Activated CD4-positive, alpha-beta T cell treated with anti-CD3 and anti-CD28 coated beads for 1 hour (primary cell): ENCODE data around the gene PTPRN2.

Experiments
- DNase-seq: peaks from one replicate; pipeline ENCODE4 v3.0.0-alpha.2; 2020

PTPRN2 gene

DNA sequence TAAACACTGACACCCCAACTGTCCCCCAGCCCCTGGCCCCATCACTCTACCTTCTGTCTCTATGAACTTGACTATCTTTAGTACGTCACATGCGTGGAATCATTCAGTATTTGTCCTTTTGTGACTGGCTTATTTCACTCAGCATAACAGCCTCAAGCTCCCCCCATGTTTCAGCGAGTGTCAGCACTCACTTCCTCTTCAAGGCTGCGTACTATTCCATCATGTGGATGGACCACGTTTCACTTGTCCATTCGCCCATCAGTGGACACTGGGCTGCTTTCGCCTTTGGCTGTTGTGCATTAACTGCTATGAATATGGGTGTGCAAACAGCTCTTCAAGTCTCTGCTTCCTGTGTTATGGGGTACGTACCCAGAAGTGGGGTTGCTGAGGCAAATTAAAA lies 100.7 kb downstream of the PTPRN2 start:
- DNase-seq = no peak

DNA sequence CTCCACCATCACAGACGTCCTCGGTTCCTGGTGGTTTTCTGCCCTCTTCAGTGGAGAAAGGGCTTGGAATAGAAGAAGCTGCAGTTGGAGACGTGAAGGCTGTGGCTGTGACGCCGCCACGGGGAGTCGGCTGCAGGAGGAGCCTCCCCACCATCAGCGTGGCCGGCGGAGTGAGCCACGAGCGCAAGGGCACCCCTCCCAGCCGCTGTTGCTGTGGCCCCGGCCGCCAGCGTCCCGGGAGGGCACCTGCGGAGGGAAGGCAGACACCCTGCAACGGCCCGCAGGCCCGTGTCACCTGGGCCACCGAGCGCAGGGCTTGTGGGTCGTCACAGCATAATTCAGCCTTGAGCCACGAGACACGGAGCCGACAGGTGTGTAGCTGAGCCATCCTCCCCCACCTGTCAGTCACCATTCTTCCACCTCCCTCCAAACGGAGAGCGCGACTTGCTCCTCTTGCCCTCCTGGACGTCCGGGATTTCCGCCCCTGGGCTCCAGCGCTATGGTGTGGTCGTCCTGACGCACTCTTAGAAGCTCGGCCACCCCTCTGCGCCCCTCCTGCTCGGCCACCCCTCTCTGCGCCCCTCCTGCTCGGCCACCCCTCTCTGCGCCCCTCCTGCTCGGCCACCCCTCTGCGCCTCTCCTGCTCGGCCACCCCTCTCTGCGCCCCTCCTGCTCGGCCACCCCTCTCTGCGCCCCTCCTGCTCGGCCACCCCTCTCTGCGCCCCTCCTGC lies 102.7 kb downstream of the PTPRN2 start:
- DNase-seq = no peak

DNA sequence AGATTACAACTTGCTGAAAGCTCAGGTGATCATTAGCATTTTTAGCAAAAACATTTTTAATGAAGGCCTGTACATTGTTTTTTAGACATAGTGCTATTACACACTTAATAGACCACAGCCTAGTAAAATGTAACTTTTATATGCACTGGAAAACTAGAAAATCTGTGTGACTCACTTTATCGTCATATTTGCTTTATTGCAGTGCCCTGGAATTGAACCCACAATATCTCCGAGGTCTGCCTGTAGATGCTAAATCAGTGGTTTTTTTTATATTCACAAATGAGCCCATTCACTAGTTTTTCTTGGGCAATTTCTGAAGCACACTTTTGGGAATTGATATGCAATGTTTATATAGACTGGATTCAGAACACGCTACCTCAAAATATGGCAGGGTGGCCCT lies 105.1 kb downstream of the PTPRN2 start:
- no peak for DNase-seq

DNA sequence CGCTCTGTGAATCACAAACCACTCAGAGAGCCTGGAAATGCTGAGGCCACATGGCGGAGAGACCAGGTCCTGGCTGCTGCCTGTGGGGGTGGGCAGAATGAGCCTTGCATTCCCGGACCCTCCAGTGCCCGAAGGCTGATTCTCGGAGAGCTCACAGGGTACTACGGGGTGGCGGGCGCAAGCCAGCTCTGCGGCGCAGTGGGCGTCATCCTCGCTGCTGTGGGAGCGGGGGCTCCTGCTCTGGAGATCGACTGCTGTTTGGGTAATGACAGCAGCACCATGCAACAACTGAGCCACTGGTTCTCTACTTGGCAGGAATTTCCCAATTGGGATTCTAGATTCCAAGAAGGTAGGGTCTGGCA lies 108.0 kb downstream of the PTPRN2 start:
- no peak for DNase-seq

DNA sequence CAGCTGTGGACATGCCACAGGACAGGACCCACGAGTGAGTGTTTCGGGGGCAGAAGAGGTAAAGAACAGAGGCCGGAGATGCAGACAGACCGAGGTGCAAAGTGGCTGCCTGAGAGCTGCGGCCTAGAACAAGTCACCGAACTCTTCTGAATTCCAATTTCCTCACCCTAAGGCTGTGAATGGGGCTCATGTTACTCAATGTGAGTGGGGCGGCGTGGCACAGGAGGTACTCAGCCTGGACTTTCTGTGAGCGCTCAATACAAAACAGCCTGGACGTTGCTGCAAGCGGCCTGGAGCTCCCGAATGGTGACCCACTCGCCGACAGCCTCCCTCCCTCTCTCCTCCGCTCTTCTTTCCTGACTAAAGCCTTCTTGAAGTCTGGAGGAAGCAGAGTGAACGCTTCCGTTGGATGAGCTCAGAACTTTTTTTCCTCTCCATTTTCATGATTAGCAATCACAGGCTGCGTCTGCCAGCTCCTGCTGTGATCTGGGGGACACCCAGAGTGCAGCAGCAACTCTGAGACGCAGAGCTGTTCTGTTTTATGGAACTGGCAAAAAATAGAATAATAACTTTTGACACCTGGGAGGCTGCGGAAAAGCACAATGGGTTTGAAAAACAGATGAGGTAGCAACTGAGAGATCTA lies 108.5 kb downstream of the PTPRN2 start:
- DNase-seq = no peak

DNA sequence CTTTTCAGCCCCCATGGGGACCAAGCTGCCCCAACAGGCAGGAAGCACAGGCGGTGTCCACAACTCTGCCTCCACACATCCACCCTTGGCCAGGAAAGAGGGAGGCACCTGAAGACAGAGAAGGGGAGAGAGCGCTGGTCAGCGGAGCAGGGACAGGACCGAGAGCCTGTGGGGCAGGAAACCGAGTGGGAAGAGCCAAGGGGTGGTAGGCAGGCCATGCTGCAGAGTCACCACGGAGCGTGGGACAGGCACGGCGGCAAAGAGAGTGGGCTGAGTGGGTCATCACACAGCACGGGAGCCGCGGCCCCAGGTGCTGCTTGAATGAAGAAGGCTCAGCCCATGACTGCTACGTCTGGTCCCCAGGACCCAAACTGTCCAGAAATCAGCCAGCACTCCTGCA lies 109.8 kb downstream of the PTPRN2 start:
- DNase-seq = no peak

DNA sequence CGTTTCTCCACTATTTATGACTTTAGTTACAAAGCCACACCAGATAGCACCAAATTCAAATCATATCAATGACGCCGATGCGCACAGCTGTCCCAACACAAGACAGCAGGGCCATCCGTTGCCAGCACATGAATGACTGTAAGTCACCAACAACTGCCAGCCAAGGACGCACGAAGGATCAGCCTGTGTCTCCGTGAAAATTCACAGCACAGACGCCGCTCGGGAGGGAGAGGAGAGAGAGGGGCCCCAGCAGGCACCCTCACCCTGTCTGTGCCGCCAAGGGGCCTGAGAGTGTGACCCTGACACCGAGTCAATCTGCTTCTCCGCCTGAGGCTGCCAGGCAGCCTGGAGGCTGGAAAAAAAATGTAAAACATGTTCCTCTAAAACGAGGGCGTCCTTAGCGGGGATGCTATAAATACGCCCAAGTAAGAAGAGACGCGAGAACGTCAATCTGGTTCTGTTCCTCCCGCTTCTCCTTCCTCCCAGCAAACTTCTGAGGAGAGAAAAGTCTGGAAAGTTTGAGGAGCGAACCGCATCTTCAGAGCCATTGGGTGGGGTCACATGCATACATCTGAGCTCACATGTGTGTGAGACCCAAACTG lies 111.2 kb downstream of the PTPRN2 start:
- DNase-seq = no peak

DNA sequence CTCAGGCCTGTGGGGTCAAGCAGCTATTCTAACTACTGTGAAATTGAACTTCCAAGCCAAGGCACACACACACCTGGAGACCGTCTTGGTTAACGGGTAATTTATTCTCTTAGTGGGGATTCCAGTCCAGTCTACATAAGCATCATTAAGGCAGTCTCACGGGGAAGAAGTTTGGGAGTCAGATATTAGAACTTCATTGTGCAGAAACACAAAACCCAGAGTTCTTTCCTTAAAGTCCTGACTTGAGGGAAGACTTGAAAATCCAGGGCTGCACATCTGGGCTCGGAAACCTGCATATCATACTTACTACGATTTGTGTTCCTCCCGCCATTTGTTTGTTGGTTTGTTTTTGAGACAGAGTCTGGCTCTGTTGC lies 112.0 kb downstream of the PTPRN2 start:
- no peak for DNase-seq

DNA sequence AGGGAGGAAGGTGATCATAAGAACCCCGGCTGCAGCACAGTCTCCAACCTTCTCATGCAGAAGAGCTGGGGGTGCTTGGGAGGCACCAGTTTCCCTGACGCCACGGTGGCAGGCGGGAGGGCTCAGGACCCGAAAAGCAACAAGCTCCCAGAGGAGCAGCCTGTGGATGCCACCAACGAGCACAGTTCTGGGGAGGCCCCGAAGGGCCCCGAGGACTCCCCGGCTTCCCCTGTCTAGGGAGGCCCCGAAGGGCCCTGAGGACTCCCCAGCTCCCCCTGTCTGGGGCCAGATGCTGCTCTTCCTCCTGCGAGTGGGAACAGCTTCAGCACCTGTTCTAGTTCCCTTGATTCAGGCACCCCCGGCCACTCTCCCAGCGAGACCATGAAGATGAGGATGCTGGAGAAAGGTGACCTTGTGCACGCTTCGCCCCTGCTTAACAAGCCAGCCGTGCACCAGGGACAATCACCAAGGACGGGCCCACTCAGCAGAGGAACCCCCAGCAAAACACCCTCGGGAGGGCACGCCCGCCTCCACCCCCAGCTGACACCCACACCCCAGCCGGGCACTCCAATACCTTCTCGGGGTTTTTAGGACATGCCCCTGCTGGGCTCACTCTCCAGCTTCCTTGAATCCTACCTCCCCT lies 112.5 kb downstream of the PTPRN2 start:
- DNase-seq = no peak

DNA sequence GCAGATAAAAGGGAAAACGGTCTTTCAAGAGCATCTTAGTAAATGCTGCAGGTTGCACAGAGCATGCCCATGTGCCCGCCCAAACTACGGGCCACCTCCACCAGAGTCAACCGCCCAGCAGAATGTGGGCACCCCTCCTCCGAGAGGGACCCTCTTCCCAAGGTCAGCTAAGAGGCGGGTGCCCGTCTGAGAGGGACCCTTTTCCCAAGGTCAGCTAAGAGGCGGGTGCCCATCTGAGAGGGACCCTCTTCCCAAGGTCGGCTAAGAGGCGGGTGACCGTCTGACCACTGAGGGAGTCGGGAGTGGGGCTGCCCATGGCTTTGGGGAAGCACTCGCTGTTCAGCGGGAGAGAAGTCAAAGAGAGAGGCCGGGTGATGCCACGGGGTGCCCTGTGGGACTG lies 113.1 kb downstream of the PTPRN2 start:
- DNase-seq = no peak

DNA sequence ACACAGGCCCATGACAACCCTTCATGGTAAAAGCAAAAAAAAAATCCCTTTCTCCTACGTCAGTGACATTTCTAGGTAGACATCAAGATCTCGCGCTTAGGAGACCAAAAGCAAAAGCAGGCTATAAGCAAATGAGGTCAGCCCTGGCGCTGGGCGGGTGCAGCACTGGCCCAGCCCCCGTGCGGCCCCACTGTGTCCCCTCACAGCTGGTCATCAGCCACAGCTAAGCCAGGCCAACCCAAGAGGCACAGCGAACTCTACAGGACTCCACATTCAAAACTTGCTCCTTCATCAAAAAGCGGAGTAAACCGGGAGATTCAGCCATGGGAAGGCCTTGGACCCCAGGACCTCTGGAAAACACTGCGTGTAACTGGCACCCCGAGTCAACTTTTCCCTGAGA lies 113.7 kb downstream of the PTPRN2 start:
- DNase-seq = no peak

DNA sequence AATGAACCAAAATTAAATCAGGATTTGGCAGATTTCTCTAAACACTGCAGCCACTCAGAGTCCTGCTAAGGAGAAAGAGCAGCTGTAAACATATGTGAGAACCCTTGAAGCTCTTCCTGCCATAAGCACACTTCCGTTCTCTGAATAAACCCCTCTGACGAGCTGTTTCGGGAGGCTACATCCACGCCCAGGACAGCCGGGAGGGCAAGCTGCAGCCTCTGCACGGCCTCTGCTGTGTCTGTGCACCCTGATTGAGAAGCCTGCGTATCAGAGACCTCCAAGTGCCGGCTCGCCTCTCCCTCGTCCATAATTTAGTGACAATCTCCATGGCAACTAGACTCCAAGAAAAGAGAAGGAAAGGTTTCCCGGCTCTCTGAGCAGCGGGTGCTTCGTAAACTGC lies 114.4 kb downstream of the PTPRN2 start:
- DNase-seq = no peak

DNA sequence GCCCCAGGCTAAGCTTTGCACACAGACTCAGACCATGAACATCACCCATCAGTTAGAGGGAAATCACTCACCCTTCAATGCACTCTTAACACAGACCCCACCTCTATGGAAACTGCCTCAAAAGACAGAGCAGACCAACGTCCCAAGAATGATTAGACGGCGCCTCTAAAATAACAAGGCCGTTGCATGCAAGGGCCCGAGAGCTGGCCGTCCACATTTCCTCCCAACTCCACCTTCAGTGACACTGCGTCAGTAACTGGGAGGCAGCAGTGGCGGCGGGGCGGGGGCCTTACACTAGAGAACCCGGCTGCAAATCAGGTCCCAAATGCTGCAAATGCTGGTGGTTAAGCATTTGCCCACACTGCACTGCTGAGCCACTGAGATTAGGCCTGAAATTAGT lies 115.0 kb downstream of the PTPRN2 start:
- DNase-seq = no peak

DNA sequence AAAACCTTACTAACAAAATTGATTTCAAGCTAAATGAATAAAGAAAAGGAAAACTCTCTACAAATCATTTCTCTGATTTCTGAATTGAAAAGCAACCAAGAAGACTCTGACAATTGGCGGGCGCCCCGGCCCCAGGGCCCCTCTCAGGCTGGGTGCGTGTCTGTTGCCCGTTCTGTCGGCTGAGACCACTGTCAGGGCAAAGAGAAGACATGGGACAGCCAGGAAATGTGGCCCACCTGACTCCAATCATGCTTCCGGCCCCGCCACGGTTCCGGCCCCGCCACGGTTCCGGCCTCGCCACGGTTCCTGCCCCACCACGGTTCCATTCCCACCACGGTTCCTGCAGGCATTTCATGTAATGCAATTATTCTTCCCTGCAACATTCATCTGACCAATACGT lies 115.9 kb downstream of the PTPRN2 start:
- no peak for DNase-seq

DNA sequence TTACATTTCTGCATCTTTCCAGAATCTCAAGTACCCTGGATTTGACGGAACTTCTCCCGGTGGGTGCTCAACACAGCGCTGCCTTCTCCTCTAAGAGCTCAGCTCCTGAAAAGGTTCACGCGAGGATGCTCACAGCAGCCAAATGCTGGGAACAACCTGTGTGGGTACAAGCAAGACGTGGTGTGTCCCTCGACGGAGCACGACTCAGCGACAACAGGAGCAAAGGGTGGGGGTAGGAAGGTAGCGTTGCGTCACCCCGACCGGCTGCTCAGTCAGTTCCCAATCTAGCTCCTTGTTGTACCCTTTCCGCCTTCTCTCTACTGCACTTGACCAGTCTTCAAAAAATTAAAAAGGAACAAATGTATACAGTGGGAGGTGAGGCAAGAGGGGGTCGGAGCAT lies 117.3 kb downstream of the PTPRN2 start:
- DNase-seq = no peak

DNA sequence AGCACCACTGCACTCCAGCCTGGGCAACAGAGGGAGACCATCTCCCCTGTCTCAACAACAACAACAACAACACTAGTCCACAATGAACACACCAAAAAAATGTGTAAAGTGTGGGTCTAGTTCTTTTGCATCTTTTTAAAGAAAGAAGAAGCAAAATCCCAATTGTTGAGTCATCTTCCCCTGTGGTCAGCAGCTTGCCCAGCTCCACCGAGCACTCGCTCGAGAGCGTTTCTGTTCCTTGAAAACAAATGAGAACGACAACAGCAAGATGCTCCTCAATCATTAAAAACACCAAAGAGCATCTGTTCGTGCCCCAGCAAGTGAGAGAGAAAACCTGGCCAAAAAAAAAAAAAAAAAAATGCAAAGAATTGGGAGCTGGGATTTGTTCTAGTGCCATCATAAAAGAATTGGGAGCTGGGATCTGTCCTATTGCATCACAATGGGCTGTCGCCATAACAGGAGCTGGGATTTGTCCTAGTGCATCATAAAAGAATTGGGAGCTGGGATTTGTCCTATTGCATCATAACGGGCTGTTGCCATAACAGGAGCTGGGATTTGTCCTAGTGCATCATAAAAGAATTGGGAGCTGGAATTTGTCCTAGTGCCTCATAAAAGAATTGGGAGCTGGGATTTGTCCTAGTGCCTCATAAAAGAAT lies 118.1 kb downstream of the PTPRN2 start:
- no peak for DNase-seq

DNA sequence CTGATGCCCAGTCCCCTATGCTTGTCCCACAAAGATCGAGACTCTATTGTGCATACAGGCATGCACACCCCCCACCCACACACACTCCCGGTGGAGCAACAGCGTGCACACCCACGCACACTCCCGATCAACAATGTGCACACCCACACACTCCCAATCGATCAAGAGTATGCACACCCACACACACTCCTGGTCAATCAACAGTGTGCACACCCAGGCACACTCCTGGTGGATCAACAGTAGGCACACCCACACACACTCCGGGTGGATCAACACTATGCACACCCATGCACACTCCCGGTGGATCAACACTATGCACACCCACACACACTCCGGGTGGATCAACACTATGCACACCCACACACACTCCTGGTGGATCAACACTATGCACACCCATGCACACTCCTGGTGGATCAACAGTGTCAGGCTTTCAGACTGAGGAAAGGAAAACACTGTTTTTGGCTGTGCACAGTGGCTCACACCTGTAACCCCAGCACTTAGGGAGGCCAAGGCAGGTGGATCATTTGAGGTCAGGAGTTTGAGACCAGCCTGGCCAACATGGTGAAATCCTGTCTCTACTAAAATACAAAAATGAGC lies 118.8 kb downstream of the PTPRN2 start:
- DNase-seq = no peak

DNA sequence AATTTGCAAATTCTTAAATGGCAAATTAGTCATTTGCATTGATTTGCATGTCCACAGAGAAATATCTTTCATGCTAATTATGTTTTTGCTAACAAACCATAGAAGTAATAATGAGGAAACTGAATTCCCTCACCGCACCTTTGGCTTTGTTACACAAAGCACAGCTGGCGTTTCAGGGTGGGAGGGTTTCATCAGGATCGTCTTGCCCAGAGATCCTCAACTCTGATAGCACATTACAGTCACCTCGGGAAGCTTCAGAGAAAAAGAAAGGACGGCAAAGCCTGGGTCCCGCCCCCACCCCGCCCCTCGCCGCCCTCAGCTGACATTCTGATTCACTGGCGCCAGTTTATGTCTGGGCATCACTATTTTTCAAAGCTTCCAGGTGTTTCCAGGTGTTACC lies 119.4 kb downstream of the PTPRN2 start:
- DNase-seq = no peak

DNA sequence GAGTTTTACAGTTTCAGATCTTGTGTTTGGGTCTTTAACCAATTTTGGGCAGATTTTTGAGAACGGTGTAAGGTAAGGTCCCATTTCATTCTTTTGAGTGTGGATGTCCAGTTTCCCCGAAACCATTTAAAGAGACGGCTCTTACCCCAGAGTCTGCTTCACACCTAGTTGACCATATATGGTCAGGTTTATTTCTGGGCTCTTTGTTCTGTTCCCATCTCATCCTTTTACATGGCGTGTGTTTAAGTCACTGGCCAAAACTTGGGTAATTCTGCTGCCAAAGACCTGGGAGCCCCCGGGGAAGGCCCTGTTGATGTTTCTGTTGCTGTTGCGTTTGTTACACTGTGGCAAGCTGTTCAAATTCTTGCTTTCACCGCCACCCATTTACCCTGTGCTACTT lies 120.1 kb downstream of the PTPRN2 start:
- DNase-seq = no peak

DNA sequence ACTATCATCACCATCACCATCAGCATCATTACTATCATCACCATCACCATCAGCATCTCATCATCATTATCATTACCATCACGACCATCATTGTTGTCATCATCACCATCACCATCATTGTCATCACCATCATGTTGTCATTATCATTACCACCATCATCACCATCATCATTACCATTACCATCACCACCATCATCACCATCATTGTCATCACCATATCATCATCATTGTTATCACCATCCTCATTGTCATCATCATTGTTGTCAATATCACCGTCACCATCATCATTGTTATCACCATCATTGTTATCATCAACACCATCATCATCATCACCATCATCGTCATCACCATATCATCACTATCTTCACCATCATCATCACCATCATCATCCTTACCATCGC lies 124.3 kb downstream of the PTPRN2 start:
- DNase-seq = no peak

DNA sequence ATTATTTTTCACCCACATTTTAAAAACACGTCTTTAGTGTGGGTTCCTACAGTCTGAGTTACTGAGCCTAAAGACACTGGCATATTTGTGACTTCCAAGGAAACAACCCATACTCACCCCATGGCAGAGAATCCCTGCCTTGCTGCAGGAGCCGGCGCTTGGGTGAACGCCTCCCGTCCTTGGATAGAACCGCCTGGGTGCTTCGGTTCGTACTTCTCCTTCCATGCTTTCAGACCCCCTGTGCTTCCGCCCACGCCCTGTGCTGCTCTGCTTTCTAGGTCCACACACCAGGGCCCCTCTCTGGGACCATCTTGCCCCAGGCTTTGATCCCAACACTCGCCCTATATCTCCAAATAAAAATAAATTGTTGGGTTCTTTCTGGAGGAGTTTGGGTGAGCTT lies 125.8 kb downstream of the PTPRN2 start:
- no peak for DNase-seq

DNA sequence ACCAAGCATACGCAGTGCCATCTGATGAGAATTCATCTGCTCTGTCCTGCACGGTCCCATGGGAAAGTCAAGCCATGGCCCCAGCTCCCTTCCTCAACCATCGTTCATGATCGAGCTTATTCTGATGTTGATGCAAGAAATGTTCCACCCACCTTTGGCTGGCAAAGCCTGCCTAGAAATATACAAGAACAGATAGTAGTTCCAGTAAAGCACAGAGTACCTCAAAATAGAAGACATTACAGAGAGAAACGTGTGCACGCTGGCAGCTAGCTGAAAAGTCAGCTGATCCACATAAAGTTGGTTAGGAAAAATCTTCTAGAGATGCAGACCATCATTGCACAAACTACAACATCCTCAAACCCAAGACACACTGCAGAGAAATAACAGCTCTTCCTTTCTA lies 127.0 kb downstream of the PTPRN2 start:
- no peak for DNase-seq

DNA sequence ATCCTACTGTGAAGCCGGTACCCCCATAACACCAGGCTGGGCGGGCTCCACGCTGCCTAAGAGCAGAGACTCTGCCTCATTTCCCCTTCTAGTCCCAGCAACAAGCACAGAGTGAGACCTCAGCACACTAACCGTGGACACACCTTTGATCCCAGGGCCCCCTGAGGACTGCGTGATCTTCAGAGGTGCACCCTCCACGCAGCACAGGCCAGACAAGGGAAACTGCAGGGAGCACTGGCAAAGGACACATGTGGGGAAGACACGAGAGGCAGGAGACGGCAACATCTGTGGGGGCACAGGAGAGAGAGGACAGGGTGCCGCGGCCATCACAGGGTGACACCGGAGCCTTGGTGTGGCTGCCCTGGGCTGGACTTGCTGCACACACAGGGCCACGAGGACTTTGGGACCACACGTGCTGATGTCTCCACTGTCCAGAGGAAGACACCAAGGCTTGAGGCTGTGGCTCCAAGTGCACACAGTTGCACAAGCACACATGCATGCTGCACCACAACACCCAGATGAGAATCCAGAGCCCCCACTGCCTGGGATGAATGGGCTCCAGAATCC lies 128.8 kb downstream of the PTPRN2 start:
- DNase-seq = no peak
